ENCODE data around the gene HEY2.
A peak's percentile ranks its signal among the peaks of the same experiment; 100 is the strongest.

DNA sequence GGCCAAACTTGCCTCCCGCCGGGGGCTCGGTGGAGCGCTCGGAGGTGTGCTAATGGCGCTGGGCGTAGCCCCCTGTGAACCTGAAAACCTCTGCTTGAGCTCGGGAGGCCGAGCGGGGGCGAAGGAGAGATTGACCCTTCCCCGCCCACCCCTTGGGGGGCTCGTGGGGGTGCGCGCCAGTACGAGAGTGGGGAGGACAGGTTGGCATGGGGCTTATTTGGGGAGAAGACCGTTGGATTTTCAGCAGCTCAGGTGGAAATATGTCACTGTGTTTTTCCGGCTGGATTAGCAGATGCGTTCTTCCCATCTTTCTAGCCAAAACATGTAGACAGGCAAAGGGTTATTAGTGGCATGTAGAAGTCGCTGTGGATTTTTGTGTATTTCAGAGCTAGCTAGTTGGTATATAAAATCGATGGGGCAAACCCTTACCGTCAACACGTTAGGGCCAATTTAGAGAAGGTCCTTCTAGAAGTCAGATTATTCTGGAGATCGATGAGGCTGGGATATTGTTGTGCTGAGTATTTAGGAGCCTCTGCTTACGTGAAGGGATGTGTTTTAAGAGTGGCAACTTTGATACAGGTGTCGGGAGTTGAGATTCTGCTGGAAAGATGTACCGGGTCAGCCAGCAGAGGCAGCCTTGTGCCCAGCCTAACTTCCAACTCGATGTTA is 41.9 kb downstream of the HEY2 start:
- TF ChIP-seq POLR2A (IDR thresholded peaks at IDR 0.05): peak in 1 of 2 donors; percentile 13
- TF ChIP-seq, protein P1, sequence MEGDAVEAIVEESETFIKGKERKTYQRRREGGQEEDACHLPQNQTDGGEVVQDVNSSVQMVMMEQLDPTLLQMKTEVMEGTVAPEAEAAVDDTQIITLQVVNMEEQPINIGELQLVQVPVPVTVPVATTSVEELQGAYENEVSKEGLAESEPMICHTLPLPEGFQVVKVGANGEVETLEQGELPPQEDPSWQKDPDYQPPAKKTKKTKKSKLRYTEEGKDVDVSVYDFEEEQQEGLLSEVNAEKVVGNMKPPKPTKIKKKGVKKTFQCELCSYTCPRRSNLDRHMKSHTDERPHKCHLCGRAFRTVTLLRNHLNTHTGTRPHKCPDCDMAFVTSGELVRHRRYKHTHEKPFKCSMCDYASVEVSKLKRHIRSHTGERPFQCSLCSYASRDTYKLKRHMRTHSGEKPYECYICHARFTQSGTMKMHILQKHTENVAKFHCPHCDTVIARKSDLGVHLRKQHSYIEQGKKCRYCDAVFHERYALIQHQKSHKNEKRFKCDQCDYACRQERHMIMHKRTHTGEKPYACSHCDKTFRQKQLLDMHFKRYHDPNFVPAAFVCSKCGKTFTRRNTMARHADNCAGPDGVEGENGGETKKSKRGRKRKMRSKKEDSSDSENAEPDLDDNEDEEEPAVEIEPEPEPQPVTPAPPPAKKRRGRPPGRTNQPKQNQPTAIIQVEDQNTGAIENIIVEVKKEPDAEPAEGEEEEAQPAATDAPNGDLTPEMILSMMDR (IDR thresholded peaks at IDR 0.05): peak; percentile 19 to 60 (median 34)

Measured in thyroid gland (tissue), 4 donors.